KOPT-K1 (cell line): ENCODE measurements around the gene SIX2.
"Not testable (repeated sequence)": the region's sequence is repeated elsewhere in the genome, so short reads cannot be mapped to it uniquely, and the experiment has no call there.

Experiments
- H3K27ac ChIP-seq: fragments of 200-600 bp; sonication (generic); 2 replicates; pipeline ENCODE4 v1.5.1; 2016; ENCODE audit warnings: antibody characterized with exemption, mild to moderate bottlenecking, low read depth, low read length; ENCODE audit not compliant: poor library complexity, severe bottlenecking
- H3K36me3 ChIP-seq: fragments of 200-600 bp; sonication (generic); 2 replicates; pipeline ENCODE4 v1.5.1; 2017; ENCODE audit warnings: antibody characterized with exemption, mild to moderate bottlenecking, low read length, moderate library complexity; ENCODE audit not compliant: insufficient read depth
- H3K9me3 ChIP-seq: fragments of 200-600 bp; sonication (generic); 2 replicates; pipeline ENCODE4 v1.5.1; 2017; ENCODE audit warnings: antibody characterized with exemption, low read length, mild to moderate bottlenecking; ENCODE audit not compliant: insufficient read depth, poor library complexity, severe bottlenecking

Gene SIX2

GRCh38 chr2:45009303-45009927 is at the start of gene SIX2:
TSS of gene SIX2 (minus strand) at chr2:45009452. CDS start at chr2:45009110, 342 bp downstream.
- Histone ChIP-seq H3K9me3 (no peaks in the 10 kb centered on the region), H3K36me3 (no peaks in the 10 kb centered on the region), H3K27ac (no peak within 1 kb of the TSS)

DNA sequence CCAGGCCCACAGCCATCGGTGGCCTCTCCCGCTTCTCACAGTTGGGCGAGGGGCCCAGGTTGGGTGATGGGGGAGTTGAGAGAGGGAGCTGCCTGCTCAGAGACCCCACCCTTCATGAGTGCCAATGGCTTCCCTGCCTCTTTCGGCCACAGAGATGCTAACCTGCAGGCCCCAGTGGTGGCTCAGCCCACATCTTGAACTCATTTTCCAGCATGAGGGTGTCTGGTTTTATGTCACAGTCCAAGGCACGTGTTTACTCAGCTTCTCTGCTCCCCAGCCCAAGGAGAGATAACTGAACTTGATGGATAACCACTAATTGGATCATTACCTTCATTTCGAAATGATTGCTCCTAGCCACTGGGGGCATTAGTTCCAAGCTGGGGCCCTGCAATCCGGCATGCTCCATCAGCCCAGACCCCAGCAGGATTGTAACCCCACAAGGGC is 45.9 kb upstream of the SIX2 start:
- Histone ChIP-seq H3K27ac (no peak overlapping the region), H3K9me3 (no peaks in the 10 kb centered on the region), H3K36me3 (no peaks in the 10 kb centered on the region)

DNA sequence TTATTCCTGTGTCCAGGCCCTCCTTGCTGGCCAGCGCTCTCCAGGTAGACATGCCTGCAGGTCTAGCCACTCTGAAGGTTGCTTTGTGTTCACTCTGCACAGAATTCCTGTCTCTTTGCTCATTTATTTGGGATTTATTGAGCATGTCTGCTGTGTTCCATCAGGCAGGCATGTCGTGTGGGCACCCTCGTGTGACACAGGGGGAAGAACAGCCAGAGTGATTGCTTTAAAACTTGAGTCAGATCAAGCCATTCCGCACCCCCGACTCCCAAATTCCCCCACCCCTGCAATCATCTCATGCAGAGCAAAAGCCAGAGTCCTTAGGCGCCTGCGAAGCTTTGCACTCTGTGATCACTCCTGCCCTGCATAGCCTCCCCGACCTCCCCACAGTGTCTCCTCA is 44.7 kb upstream of the SIX2 start:
- Histone ChIP-seq H3K36me3 (no peaks in the 10 kb centered on the region), H3K27ac (no peak overlapping the region), H3K9me3 (no peaks in the 10 kb centered on the region)

DNA sequence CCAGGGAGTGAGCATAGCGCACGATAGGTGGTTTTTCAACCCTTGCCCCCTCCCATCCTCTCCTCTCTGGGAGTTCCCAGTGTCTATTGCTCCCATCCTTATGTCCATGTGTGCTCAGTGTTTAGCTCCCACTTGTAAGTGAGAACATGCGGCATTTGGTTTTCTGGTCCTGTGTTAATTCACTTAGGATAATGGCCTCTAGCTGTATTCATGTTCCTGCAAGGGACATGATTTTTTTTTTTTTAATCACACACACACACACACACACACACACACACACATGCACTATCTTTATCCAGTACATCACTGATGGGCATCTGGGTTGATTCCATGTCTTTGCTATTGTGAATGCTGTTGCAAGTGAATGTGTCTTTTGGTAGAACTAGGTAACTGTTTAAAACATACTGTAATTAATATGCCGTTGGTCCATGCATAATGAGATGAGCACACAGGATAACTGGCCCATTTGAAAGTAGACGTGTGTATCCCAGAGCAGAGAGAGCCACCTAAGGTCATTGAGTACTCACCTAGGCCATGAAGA is 43.2 kb upstream of the SIX2 start:
- H3K36me3 ChIP-seq = no peaks in the 10 kb centered on the region
- no peak overlapping the region for H3K27ac ChIP-seq
- no peaks in the 10 kb centered on the region for H3K9me3 ChIP-seq

- H3K36me3 ChIP-seq = no peaks in the 10 kb centered on the region
Measured at GRCh38 chr2:45049569-45050336, 40.5 kb upstream of the SIX2 start.

DNA sequence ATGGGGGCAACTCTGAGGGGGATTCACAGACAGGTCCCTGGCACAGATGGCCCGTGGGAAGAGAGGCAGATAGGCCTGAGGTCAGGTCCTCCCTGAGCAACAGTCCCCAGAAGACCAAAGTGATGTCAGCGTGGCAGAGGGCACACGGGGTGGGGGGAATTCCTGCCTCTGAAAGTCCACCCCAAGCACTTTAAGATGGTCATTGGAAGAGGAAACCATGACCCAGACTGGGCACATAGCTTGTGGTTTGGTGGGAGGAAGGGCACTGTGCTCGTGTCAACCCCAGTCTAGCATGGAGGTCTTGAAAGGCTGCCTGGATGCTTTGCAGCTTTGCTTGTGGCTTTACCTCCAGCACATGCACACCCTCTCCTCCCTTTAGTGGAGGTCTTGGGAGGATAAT is 38.0 kb upstream of the SIX2 start:
- no peaks in the 10 kb centered on the region for H3K36me3 ChIP-seq
- H3K9me3 ChIP-seq = no peaks in the 10 kb centered on the region
- no peak overlapping the region for H3K27ac ChIP-seq

More at GRCh38 chr2:45049569-45050336, 40.5 kb upstream of the SIX2 start:
- H3K27ac ChIP-seq = no peak overlapping the region
- H3K9me3 ChIP-seq = no peaks in the 10 kb centered on the region

- no peaks in the 10 kb centered on the region for H3K36me3 ChIP-seq
Measured at GRCh38 chr2:45046786-45047185, 37.5 kb upstream of the SIX2 start.

DNA sequence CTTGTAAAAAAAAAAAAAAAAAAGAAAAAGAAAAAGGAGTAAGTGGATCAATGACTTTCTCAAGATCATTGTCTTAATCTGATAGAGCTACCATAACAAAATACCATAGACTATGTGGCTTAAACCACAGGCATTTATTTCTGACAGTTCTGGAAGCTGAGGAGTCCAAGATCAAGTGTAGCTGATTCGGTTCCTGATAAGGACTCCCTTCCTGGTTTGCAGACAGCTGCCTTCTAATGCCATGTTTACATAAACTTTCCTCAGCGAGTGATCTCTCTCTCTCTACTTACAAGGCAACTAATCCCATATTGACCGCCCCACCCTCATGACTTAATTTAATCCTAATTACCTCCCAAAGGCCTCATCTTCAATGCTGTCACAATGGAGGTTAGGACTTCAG is 36.5 kb upstream of the SIX2 start:
- Histone ChIP-seq H3K36me3 (no peaks in the 10 kb centered on the region), H3K27ac (no peak overlapping the region), H3K9me3 (no peaks in the 10 kb centered on the region)

More at GRCh38 chr2:45046786-45047185, 37.5 kb upstream of the SIX2 start:
- H3K9me3 ChIP-seq = no peaks in the 10 kb centered on the region
- no peak overlapping the region for H3K27ac ChIP-seq

- Histone ChIP-seq H3K9me3 (no peaks in the 10 kb centered on the region), H3K27ac (no peak overlapping the region), H3K36me3 (no peaks in the 10 kb centered on the region)
Measured at GRCh38 chr2:45044916-45045315, 35.7 kb upstream of the SIX2 start.

GRCh38 chr2:45043174-45043573 is 33.9 kb upstream of the SIX2 start:
- no peaks in the 10 kb centered on the region for H3K36me3 ChIP-seq

DNA sequence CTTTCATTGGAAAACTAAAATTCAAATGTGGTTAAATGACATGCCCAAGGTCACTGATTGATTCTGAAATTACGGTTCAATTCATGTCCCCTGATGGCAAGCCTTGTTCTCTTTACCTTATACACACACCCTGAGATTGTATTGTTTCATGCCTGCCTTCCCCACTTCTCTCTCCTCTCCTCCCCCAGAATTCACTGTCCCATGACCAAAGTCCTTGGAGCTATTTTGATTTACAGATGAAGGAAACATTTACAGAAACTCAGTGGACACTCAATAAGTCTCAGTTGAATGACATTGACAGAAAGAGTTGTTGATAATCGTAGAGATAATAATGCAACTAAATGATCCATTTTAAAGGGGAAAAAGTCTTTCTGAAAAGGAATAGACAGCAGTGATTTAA is 33.1 kb upstream of the SIX2 start:
- no peaks in the 10 kb centered on the region for H3K36me3 ChIP-seq
- no peak overlapping the region for H3K27ac ChIP-seq
- no peaks in the 10 kb centered on the region for H3K9me3 ChIP-seq

More at GRCh38 chr2:45043174-45043573, 33.9 kb upstream of the SIX2 start:
- no peaks in the 10 kb centered on the region for H3K9me3 ChIP-seq
- H3K27ac ChIP-seq = no peak overlapping the region

DNA sequence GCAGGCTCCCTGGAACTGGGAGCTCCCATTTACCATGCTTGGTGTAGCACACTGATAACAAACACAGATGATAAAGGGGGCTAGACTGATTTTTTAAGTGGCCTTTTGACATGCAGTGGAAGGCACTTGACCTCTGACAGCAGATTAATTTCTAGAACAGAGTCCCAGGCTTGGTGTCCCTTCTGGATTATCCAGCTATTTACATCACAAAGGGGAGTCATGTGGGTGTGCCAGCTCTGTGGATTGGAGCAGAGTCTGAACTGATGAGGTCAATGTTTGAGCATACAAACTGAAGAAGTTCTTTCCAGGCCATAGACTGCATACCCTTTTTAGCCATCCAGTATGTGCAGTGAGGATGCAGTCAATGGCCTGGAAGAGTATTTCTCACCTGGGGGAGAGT is 31.5 kb upstream of the SIX2 start:
- Histone ChIP-seq H3K36me3 (no peaks in the 10 kb centered on the region), H3K27ac (no peak overlapping the region), H3K9me3 (no peaks in the 10 kb centered on the region)

DNA sequence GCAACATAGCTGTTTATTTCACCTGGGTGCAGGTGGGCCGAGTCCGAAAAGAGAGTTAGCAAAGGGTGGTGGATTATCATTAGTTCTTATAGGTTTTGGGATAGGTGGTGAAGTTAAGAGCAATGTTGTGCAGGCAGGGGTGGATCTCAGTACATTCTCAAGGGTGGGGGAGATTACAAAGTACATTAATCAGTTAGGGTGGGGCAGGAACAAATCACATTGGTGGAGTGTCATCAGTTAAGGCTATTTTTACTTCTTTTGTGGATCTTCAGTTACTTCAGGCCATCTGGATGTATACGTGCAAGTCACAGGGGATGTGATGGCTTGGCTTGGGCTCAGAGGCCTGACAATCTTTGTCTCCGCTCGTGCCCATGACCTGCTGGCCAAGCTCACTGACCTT is 30.6 kb upstream of the SIX2 start:
- not testable (repeated sequence) for H3K36me3 ChIP-seq

DNA sequence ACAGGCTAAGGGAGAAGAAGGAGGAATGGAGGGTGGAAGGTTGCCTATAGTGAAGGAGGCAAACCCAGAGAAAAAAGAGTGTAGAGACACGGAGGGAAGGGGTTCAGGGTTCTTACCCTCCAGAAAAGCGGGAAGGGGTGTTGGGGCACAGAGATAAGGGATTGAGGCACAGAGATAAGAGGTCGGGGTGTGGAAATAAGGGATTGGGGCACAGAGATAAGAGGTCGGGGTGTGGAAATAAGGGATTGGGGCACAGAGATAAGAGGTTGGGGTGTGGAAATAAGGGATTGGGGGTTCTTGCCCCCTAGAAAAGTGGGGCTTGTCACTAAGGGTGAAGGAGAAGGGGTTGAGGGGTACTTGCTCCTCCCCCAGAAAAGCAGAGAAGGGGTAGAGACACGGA is 29.6 kb upstream of the SIX2 start:
- H3K36me3 ChIP-seq, H3K27ac ChIP-seq, H3K9me3 ChIP-seq: not testable (repeated sequence)

More for the DNA sequence above, 30.6 kb upstream of the SIX2 start:
- not testable (repeated sequence) for H3K27ac ChIP-seq, H3K9me3 ChIP-seq

DNA sequence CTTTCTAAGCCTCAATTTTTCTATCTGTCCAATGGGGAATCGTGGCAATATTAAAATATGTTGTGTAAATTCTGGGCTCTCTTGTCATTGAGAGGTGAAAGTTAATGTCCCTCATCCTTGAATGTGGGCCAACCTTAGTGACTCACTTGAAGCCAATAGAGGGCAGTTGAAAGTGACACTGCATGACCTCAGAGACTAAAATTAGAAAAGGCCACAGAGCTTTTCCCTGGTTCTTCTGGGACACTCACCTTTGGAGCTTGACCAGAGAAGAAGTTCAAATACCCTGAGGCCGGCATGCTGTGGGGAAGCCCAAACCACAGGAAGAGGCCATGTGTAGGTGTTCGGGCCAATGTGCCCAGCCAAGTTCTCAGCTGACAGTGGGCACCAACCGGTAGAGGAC is 24.1 kb upstream of the SIX2 start:
- H3K36me3 ChIP-seq = no peaks in the 10 kb centered on the region

More for the DNA sequence above, 24.1 kb upstream of the SIX2 start:
- Histone ChIP-seq H3K9me3 (no peaks in the 10 kb centered on the region), H3K27ac (no peak overlapping the region)
